GM21786 (cell line): ENCODE measurements around the gene MYO16.
A peak's percentile ranks its signal among the peaks of the same experiment; 100 is the strongest.
"Not testable (repeated sequence)": the region's sequence is repeated elsewhere in the genome, so short reads cannot be mapped to it uniquely, and the experiment has no call there.

Experiments used
- ATAC-seq: cut with Tn5 transposase; IDR thresholded peaks from one replicate; pipeline ENCODE4 v1.9.1; 2021; ENCODE audit not compliant: unreplicated experiment

The MYO16 gene

GRCh38 chr13:108877300-108877699 is 247.9 kb downstream of the MYO16 start:
- ATAC-seq: no peak

- no peak for ATAC-seq
Measured at GRCh38 chr13:108878732-108879131, 249.3 kb downstream of the MYO16 start.

GRCh38 chr13:108889324-108889984 is 260.0 kb downstream of the MYO16 start:
- no peak for ATAC-seq

- no peak for ATAC-seq
Measured at GRCh38 chr13:108895220-108895704, 265.9 kb downstream of the MYO16 start.

- ATAC-seq: peak; percentile 36
Measured at GRCh38 chr13:108897955-108898354, 268.5 kb downstream of the MYO16 start.

GRCh38 chr13:108902405-108903155 is 273.2 kb downstream of the MYO16 start:
- ATAC-seq: no peak

- no peak for ATAC-seq
Measured at GRCh38 chr13:108903613-108904012, 274.2 kb downstream of the MYO16 start.

GRCh38 chr13:108911807-108912206 is 282.4 kb downstream of the MYO16 start:
- no peak for ATAC-seq

- not testable (repeated sequence) for ATAC-seq
Measured at GRCh38 chr13:108913731-108914130, 284.3 kb downstream of the MYO16 start.

- no peak for ATAC-seq
Measured at GRCh38 chr13:108915095-108915633, 285.8 kb downstream of the MYO16 start.

GRCh38 chr13:108915634-108916512 is 286.5 kb downstream of the MYO16 start:
- ATAC-seq: peak; percentile 95

- no peak for ATAC-seq
Measured at GRCh38 chr13:108917581-108917980, 288.2 kb downstream of the MYO16 start.

GRCh38 chr13:108919036-108919907 is 289.9 kb downstream of the MYO16 start:
- no peak for ATAC-seq

GRCh38 chr13:108920137-108920536 is 290.7 kb downstream of the MYO16 start:
- ATAC-seq: no peak

- no peak for ATAC-seq
Measured at GRCh38 chr13:108921238-108921637, 291.8 kb downstream of the MYO16 start.

- no peak for ATAC-seq
Measured at GRCh38 chr13:108922108-108922507, 292.7 kb downstream of the MYO16 start.

- ATAC-seq: no peak
Measured at GRCh38 chr13:108923386-108924047, 294.1 kb downstream of the MYO16 start.

GRCh38 chr13:108924134-108924533 is 294.7 kb downstream of the MYO16 start:
- no peak for ATAC-seq

GRCh38 chr13:108924541-108924940 is 295.1 kb downstream of the MYO16 start:
- no peak for ATAC-seq

GRCh38 chr13:108925070-108925469 is 295.7 kb downstream of the MYO16 start:
- ATAC-seq: no peak
